Measurements from ENCODE around the gene TACR2.

DNA sequence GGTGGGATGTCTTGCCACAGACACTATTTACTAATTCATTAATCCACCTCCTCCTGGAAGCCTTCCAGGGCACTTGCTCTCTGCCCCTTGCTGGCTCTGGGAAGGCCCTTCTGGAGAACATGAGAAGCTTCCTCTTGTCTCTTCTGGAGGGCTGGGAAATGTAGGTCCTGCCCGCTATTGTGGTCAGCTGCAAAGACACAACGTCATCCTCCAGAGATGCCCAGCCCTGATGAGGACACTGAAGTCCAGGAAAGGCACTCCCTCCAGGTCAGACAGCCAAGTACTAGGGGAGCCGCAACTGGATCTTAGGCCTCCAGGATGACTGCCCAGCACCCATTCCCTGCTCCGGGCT, 9.6 kb upstream of the TACR2 start:
- TF ChIP-seq, protein P1, sequence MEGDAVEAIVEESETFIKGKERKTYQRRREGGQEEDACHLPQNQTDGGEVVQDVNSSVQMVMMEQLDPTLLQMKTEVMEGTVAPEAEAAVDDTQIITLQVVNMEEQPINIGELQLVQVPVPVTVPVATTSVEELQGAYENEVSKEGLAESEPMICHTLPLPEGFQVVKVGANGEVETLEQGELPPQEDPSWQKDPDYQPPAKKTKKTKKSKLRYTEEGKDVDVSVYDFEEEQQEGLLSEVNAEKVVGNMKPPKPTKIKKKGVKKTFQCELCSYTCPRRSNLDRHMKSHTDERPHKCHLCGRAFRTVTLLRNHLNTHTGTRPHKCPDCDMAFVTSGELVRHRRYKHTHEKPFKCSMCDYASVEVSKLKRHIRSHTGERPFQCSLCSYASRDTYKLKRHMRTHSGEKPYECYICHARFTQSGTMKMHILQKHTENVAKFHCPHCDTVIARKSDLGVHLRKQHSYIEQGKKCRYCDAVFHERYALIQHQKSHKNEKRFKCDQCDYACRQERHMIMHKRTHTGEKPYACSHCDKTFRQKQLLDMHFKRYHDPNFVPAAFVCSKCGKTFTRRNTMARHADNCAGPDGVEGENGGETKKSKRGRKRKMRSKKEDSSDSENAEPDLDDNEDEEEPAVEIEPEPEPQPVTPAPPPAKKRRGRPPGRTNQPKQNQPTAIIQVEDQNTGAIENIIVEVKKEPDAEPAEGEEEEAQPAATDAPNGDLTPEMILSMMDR (IDR thresholded peaks at IDR 0.05), result no peak
- TF ChIP-seq SIN3A (IDR thresholded peaks at IDR 0.05; ENCODE audit: borderline replicate concordance, insufficient read depth, low read depth, low read length), result no peak

Data from Panc1 (cell line).